HL-60 (cell line): ENCODE results near the gene SATB2.

ENCODE experiments used
- DNase-seq, 2 experiments: peaks; one replicate each; pipeline ENCODE4 v3.0.0-alpha.2; 2010 to 2020; ENCODE audit warnings: low read depth in 1 of 2, low spot score in 1 of 2
- H3K27ac ChIP-seq: fragments of 250-450 bp; sonication (Bioruptor Pico); replicated peaks from 2 replicates; pipeline ENCODE4 v1.5.1; 2020; ENCODE audit warnings: mild to moderate bottlenecking, moderate library complexity
- H3K27me3 ChIP-seq: fragments of 250-450 bp; sonication (Bioruptor Pico); 2 replicates; pipeline ENCODE4 v1.5.1; 2021; ENCODE audit warnings: mild to moderate bottlenecking, moderate library complexity; ENCODE audit not compliant: insufficient read depth, poor library complexity, severe bottlenecking
- H3K4me3 ChIP-seq: replicated peaks from 2 replicates; pipeline ENCODE4 v1.5.1; 2011; ENCODE audit warnings: mild to moderate bottlenecking, control low read depth, low read length; ENCODE audit not compliant: insufficient read depth
- GABPA ChIP-seq: IDR thresholded peaks from 2 replicates; pipeline ENCODE4 v1.6.1; 2012; ENCODE audit warnings: low read depth
- POLR2AphosphoS5 ChIP-seq: IDR thresholded peaks from 2 replicates; pipeline ENCODE4 v1.6.1; 2012; ENCODE audit warnings: low read depth
- SPI1 ChIP-seq: IDR thresholded peaks from 2 replicates; pipeline ENCODE4 v1.6.1; 2012; ENCODE audit warnings: low read depth, mild to moderate bottlenecking, borderline replicate concordance
- TF ChIP-seq, protein P1 (sequence below): IDR thresholded peaks from one replicate; pipeline ENCODE4 v1.5.1; 2011; ENCODE audit warnings: low read length, control low read depth, inconsistent platforms; ENCODE audit not compliant: insufficient read depth
- TF ChIP-seq, protein P2 (sequence below): IDR thresholded peaks from 2 replicates; pipeline ENCODE4 v1.6.1; 2012; ENCODE audit warnings: low read depth; ENCODE audit not compliant: insufficient replicate concordance

The SATB2 gene

DNA sequence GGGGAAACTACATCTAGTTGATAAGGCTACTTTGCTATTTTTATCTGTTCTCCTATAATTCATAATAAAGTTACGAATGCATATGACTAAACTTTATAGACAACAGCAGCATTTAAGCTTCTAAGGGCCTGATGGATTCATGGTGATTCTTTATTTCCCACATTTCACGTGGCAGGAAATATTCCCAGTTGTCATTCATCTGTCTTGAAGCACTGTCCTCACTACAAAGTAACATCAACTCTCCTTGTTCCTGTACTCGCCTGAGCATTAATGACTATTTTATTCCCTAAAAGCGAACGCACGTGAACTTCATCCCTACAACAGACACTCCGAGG lies 2.6 kb downstream of the SATB2 start:
- TF ChIP-seq POLR2AphosphoS5: no peak
- TF ChIP-seq, protein P1, sequence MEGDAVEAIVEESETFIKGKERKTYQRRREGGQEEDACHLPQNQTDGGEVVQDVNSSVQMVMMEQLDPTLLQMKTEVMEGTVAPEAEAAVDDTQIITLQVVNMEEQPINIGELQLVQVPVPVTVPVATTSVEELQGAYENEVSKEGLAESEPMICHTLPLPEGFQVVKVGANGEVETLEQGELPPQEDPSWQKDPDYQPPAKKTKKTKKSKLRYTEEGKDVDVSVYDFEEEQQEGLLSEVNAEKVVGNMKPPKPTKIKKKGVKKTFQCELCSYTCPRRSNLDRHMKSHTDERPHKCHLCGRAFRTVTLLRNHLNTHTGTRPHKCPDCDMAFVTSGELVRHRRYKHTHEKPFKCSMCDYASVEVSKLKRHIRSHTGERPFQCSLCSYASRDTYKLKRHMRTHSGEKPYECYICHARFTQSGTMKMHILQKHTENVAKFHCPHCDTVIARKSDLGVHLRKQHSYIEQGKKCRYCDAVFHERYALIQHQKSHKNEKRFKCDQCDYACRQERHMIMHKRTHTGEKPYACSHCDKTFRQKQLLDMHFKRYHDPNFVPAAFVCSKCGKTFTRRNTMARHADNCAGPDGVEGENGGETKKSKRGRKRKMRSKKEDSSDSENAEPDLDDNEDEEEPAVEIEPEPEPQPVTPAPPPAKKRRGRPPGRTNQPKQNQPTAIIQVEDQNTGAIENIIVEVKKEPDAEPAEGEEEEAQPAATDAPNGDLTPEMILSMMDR: no peak
- TF ChIP-seq SPI1: no peak
- TF ChIP-seq, protein P2, sequence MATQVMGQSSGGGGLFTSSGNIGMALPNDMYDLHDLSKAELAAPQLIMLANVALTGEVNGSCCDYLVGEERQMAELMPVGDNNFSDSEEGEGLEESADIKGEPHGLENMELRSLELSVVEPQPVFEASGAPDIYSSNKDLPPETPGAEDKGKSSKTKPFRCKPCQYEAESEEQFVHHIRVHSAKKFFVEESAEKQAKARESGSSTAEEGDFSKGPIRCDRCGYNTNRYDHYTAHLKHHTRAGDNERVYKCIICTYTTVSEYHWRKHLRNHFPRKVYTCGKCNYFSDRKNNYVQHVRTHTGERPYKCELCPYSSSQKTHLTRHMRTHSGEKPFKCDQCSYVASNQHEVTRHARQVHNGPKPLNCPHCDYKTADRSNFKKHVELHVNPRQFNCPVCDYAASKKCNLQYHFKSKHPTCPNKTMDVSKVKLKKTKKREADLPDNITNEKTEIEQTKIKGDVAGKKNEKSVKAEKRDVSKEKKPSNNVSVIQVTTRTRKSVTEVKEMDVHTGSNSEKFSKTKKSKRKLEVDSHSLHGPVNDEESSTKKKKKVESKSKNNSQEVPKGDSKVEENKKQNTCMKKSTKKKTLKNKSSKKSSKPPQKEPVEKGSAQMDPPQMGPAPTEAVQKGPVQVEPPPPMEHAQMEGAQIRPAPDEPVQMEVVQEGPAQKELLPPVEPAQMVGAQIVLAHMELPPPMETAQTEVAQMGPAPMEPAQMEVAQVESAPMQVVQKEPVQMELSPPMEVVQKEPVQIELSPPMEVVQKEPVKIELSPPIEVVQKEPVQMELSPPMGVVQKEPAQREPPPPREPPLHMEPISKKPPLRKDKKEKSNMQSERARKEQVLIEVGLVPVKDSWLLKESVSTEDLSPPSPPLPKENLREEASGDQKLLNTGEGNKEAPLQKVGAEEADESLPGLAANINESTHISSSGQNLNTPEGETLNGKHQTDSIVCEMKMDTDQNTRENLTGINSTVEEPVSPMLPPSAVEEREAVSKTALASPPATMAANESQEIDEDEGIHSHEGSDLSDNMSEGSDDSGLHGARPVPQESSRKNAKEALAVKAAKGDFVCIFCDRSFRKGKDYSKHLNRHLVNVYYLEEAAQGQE: no peak
- no peak for TF ChIP-seq GABPA
- DNase-seq: no peak
- Histone ChIP-seq H3K27me3 (no peaks in the 10 kb centered on the region), H3K27ac (peak overlapping the region; percentile 99), H3K4me3 (peak overlapping the region; percentile 73)

DNA sequence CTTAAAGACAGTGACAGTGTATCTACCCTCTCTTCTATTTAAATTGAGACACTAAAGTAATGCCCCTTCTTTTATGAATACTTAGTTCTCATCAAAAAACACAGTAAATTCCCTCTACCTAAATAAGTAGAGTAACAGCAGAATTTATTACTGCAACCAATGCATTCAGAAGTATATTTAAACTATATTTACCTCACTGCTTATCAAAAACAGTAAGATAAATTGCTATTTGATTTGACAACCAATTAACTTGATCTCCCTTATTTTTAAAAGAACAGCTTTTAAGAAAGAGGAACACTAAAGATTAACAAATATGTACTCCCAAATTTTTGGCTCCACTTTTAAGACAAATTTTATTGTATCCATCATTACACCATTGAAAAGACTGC lies 4.8 kb downstream of the SATB2 start:
- TF ChIP-seq, protein P2: no peak
- TF ChIP-seq POLR2AphosphoS5 (no peak), GABPA (no peak), SPI1 (no peak; the same call in 1 of the 2 replicates)
- TF ChIP-seq, protein P1: no peak
- no peak for DNase-seq
- Histone ChIP-seq H3K27me3 (no peaks in the 10 kb centered on the region), H3K27ac (no peak overlapping the region), H3K4me3 (no peak overlapping the region)

- H3K27ac ChIP-seq: no peak overlapping the region
- TF ChIP-seq GABPA: no peak
- no peak for TF ChIP-seq POLR2AphosphoS5
- TF ChIP-seq, protein P1: no peak
- no peak for TF ChIP-seq SPI1
- no peaks in the 10 kb centered on the region for H3K27me3 ChIP-seq
- DNase-seq: no peak
- H3K4me3 ChIP-seq: no peak overlapping the region
These were observed 5.3 kb downstream of the SATB2 start for GRCh38 chr2:199452260-199452990.

- TF ChIP-seq, protein P1: no peak
- TF ChIP-seq, protein P2: no peak
- TF ChIP-seq GABPA (no peak), POLR2AphosphoS5 (no peak), SPI1 (no peak)
- Histone ChIP-seq H3K27ac (no peak overlapping the region), H3K27me3 (no peaks in the 10 kb centered on the region), H3K4me3 (no peak overlapping the region)
- no peak for DNase-seq
These were observed 7.8 kb downstream of the SATB2 start for GRCh38 chr2:199449956-199450355.
